GM13976 (cell line): ENCODE results near the gene WFDC10A.
"Not testable (repeated sequence)": the region's sequence is repeated elsewhere in the genome, so short reads cannot be mapped to it uniquely, and the experiment has no call there.

Experiments
- DNase-seq: peaks from one replicate; pipeline ENCODE4 v3.0.0; 2012; ENCODE audit warnings: low spot score
- CTCF ChIP-seq: IDR thresholded peaks from 2 replicates; pipeline ENCODE4 v1.5.1; 2012; ENCODE audit warnings: borderline replicate concordance, mild to moderate bottlenecking; ENCODE audit not compliant: insufficient read depth; ENCODE audit errors: extremely low read depth, missing control alignments, control extremely low read depth
- in situ Hi-C: fragments of 300-500 bp; cut with MboI; formaldehyde crosslinking; loops from one replicate; pipeline ENCODE4 v1.12.0; 2022; ENCODE audit warnings: low sequenced_read_pairs, mixed read lengths, inconsistent platforms; ENCODE audit not compliant: unreplicated experiment

The WFDC10A gene

GRCh38 chr20:45617591-45617990 is 11.9 kb upstream of the WFDC10A start:
- TF ChIP-seq CTCF = no peak
- in situ Hi-C loops = no loop called here

DNA sequence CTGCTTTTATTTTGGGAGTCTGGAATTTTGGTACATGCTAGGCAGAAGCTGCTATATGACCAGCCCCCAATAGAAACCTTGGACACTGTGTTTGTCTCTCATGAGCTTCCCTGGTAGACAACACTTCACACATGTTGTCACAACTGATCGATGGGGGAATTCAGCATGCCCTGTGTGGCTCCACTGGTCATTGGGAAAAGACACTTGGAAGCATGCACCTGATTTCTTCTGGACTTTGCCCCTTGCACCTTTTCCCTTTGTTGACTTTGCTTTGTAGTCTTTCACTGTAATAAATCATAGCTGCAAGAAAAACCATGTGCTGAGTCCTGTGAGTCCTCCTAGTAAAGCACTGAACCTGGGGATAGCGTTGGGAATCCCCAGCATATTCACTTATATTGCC is 7.9 kb upstream of the WFDC10A start:
- no peak for TF ChIP-seq CTCF
- DNase-seq = no peak
- in situ Hi-C loops = no loop called here

More at GRCh38 chr20:45617591-45617990, 11.9 kb upstream of the WFDC10A start:
- DNase-seq = no peak

DNA sequence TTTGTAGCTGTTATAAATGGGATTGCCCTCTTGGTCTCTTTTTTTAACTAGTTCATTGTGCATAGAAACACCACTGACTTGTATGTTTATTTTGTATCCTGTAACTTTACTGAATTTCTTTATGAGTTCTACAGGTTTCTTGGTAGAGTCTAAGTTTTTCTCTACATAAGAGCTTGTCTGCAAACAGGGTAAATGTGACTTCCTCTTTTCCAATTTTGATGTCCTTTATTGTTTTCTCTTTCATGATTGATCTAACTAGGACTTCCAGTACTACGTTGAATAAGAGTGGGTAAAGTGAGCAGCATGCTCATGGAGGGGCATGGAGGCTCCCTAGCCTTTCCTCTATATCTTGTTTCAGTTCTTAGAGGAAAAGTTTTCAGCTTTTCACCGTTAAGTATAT is 3.0 kb upstream of the WFDC10A start:
- DNase-seq = no peak
- no peak for TF ChIP-seq CTCF
- in situ Hi-C loops = no loop called here

- DNase-seq = no peak
- TF ChIP-seq CTCF = no peak
- in situ Hi-C loops = no loop called here
These were observed 832 bp downstream of the WFDC10A start for GRCh38 chr20:45630371-45630770.

- no peak for TF ChIP-seq CTCF
- no peak for DNase-seq
These were observed 1.6 kb downstream of the WFDC10A start, which contains the start of gene WFDC9 for GRCh38 chr20:45631184-45631583. WFDC9 (minus strand) TSS chr20:45631284; CDS start chr20:45610181, 21,103 bp downstream.

GRCh38 chr20:45636513-45636912 is 7.0 kb downstream of the WFDC10A start:
- in situ Hi-C loops = no loop called here
- TF ChIP-seq CTCF = no peak
- no peak for DNase-seq

More at GRCh38 chr20:45631184-45631583, 1.6 kb downstream of the WFDC10A start, which contains the start of gene WFDC9:
- in situ Hi-C loops = no loop called here

DNA sequence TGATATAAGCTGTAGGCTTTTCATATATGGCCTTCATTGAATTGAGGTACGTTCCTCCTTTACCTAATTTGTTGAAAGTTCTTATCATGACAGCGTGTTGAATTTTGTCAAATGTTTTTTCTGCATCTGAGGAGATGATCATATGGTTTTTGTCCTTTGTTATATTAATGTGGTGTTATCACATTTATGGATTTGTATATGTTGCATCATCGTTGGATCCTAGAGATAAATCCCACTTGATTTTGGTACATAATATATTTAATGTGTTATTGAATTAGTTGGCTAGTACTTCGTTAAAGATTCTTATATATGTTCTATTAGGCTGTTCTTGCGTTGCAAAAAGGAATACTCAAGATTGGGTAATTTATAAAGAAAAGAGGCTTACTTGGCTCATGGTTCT is 10.1 kb downstream of the WFDC10A start:
- TF ChIP-seq CTCF = no peak
- in situ Hi-C loops = no loop called here

GRCh38 chr20:45641076-45641475 is 11.5 kb downstream of the WFDC10A start:
- in situ Hi-C loops = not testable (repeated sequence)

More for the DNA sequence above, 10.1 kb downstream of the WFDC10A start:
- DNase-seq = no peak

DNA sequence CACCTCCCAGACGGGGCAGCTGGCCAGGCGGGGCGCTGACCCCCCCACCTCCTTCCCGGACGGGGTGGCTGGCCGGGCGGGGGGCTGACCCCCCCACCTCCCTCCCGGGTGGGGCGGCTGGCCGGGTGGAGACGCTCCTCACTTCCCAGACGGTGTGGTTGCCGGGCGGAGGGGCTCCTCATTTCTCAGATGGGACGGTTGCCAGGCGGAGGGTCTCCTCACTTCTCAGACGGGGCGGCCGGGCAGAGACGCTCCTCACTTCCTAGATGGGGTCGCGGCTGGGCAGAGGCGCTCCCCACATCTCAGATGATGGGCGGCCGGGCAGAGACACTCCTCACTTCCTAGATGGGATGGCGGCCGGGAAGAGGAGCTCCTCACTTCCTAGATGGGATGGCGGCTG is 16.3 kb downstream of the WFDC10A start:
- DNase-seq, in situ Hi-C loops: not testable (repeated sequence)

More at GRCh38 chr20:45641076-45641475, 11.5 kb downstream of the WFDC10A start:
- DNase-seq = not testable (repeated sequence)
